SH-SY5Y (cell line): ENCODE data around the gene SLC25A36.

Experiments used
- GATA2 ChIP-seq: IDR thresholded peaks from 2 replicates; pipeline ENCODE4 v1.6.1; 2011; ENCODE audit warnings: mild to moderate bottlenecking, low read depth, low read length
- GATA3 ChIP-seq: IDR thresholded peaks from 2 replicates; pipeline ENCODE4 v1.6.1; 2011; ENCODE audit warnings: low read depth, mild to moderate bottlenecking, low read length, moderate library complexity

- no peak for TF ChIP-seq GATA3
- no peak for TF ChIP-seq GATA2
Observed at GRCh38 chr3:140906785-140907184, 34.9 kb upstream of the SLC25A36 start.
